HL-60 (cell line): Measurements from ENCODE around the gene MPHOSPH8.
"Not testable (repeated sequence)": the region's sequence is repeated elsewhere in the genome, so short reads cannot be mapped to it uniquely, and the experiment has no call there.

Experiments
- CTCF ChIP-seq: IDR thresholded peaks from one replicate; pipeline ENCODE4 v1.5.1; 2011; ENCODE audit warnings: low read length, control low read depth, inconsistent platforms; ENCODE audit not compliant: insufficient read depth
- GABPA ChIP-seq: IDR thresholded peaks from 2 replicates; pipeline ENCODE4 v1.6.1; 2012; ENCODE audit warnings: low read depth
- POLR2AphosphoS5 ChIP-seq: IDR thresholded peaks from 2 replicates; pipeline ENCODE4 v1.6.1; 2012; ENCODE audit warnings: low read depth
- REST ChIP-seq: IDR thresholded peaks from 2 replicates; pipeline ENCODE4 v1.6.1; 2012; ENCODE audit warnings: low read depth; ENCODE audit not compliant: insufficient replicate concordance
- SPI1 ChIP-seq: IDR thresholded peaks from 2 replicates; pipeline ENCODE4 v1.6.1; 2012; ENCODE audit warnings: low read depth, mild to moderate bottlenecking, borderline replicate concordance

- not testable (repeated sequence) for TF ChIP-seq CTCF, POLR2AphosphoS5, SPI1, REST, GABPA
These were observed 70.8 kb downstream of the MPHOSPH8 start for GRCh38 chr13:19704256-19704655.
